ENCODE results near the gene FYN.

FYN gene

GRCh38 chr6:111766201-111766857 lies 106.9 kb downstream of the FYN start:
- DNase-seq, result no peak

- DNase-seq, result no peak
Observed at GRCh38 chr6:111765763-111766162, 107.5 kb downstream of the FYN start.

- no peak for DNase-seq
Observed at GRCh38 chr6:111764238-111765175, 108.7 kb downstream of the FYN start.

- no peak for DNase-seq
Observed at GRCh38 chr6:111763381-111763780, 109.9 kb downstream of the FYN start.

- no peak for DNase-seq
Observed at GRCh38 chr6:111761783-111762312, 111.4 kb downstream of the FYN start.

- no peak for DNase-seq
Observed at GRCh38 chr6:111761212-111761611, 112.0 kb downstream of the FYN start.

- no peak for DNase-seq
Observed at GRCh38 chr6:111759836-111760785, 113.1 kb downstream of the FYN start.

- no peak for DNase-seq
Observed at GRCh38 chr6:111759331-111759835, 113.9 kb downstream of the FYN start.

- DNase-seq, result no peak
Observed at GRCh38 chr6:111758608-111759329, 114.5 kb downstream of the FYN start.

- DNase-seq, result no peak
Observed at GRCh38 chr6:111757342-111757741, 115.9 kb downstream of the FYN start.

- no peak for DNase-seq
Observed at GRCh38 chr6:111754423-111754822, 118.8 kb downstream of the FYN start.

- DNase-seq, result no peak
Observed at GRCh38 chr6:111753573-111753972, 119.7 kb downstream of the FYN start.

GRCh38 chr6:111752476-111752875 lies 120.8 kb downstream of the FYN start:
- no peak for DNase-seq

GRCh38 chr6:111750753-111751673 lies 122.2 kb downstream of the FYN start:
- no peak for DNase-seq

GRCh38 chr6:111750153-111750552 lies 123.1 kb downstream of the FYN start:
- DNase-seq, result no peak

GRCh38 chr6:111748231-111748647 lies 125.0 kb downstream of the FYN start:
- no peak for DNase-seq

GRCh38 chr6:111747829-111748228 lies 125.4 kb downstream of the FYN start:
- no peak for DNase-seq

- no peak for DNase-seq
Observed at GRCh38 chr6:111747396-111747795, 125.9 kb downstream of the FYN start.

GRCh38 chr6:111746983-111747382 lies 126.3 kb downstream of the FYN start:
- no peak for DNase-seq

- DNase-seq, result no peak
Observed at GRCh38 chr6:111745636-111746035, 127.6 kb downstream of the FYN start.

GRCh38 chr6:111745186-111745585 lies 128.1 kb downstream of the FYN start:
- no peak for DNase-seq
